Activated CD8-positive, alpha-beta memory T cell treated with anti-CD3 and anti-CD28 coated beads, Interleukin-2, amount 50 U/mL, for 48 hours (primary cell): ENCODE results near the gene CDKN2A.

Experiments used
- DNase-seq: peaks from one replicate; pipeline ENCODE4 v3.0.0-alpha.2; 2020

Gene CDKN2A

GRCh38 chr9:22005702-22006606 is 11.8 kb upstream of the CDKN2A start:
- no peak for DNase-seq

GRCh38 chr9:22005021-22005701 is 11.0 kb upstream of the CDKN2A start:
- DNase-seq, result no peak

GRCh38 chr9:22002038-22002437 is 7.8 kb upstream of the CDKN2A start:
- DNase-seq, result no peak

- no peak for DNase-seq
These were observed 3.8 kb upstream of the CDKN2A start for GRCh38 chr9:21998026-21998425.

GRCh38 chr9:21997480-21997879 is 3.3 kb upstream of the CDKN2A start:
- DNase-seq, result no peak

- DNase-seq, result no peak
These were observed 2.7 kb upstream of the CDKN2A start for GRCh38 chr9:21996858-21997257.

GRCh38 chr9:21996438-21996837 is 2.2 kb upstream of the CDKN2A start:
- DNase-seq, result no peak

GRCh38 chr9:21995666-21996398 is 1.6 kb upstream of the CDKN2A start:
- peak; percentile 59 for DNase-seq

GRCh38 chr9:21995006-21995665 is 944 bp upstream of the CDKN2A start:
- peak; percentile 78 for DNase-seq

GRCh38 chr9:21994556-21995005 is 389 bp upstream of the CDKN2A start, which contains the start of gene CDKN2B-AS1:
Gene CDKN2B-AS1, plus strand, starts transcription at chr9:21994791.
- DNase-seq, result peak; percentile 75

GRCh38 chr9:21993007-21993406 is 1.2 kb downstream of the CDKN2A start:
- no peak for DNase-seq

- DNase-seq, result no peak
These were observed 2.9 kb downstream of the CDKN2A start for GRCh38 chr9:21991072-21991959.

GRCh38 chr9:21989440-21990189 is 4.6 kb downstream of the CDKN2A start:
- no peak for DNase-seq

GRCh38 chr9:21988056-21988990 is 5.9 kb downstream of the CDKN2A start:
- DNase-seq, result no peak

- no peak for DNase-seq
These were observed 8.1 kb downstream of the CDKN2A start for GRCh38 chr9:21985964-21986667.

GRCh38 chr9:21984101-21984500 is 10.1 kb downstream of the CDKN2A start:
- DNase-seq, result no peak

GRCh38 chr9:21983561-21983935 is 10.6 kb downstream of the CDKN2A start:
- no peak for DNase-seq

GRCh38 chr9:21982861-21983560 is 11.2 kb downstream of the CDKN2A start:
- no peak for DNase-seq
